Measurements from ENCODE around the gene KRT85.

- TF ChIP-seq CTCF (IDR thresholded peaks at IDR 0.05; ENCODE audit: borderline replicate concordance, extremely low read depth, low read length, poor library complexity, severe bottlenecking) (no peak), EZH2 (IDR thresholded peaks at IDR 0.05; ENCODE audit: borderline replicate concordance, low read depth, low read length, severe bottlenecking) (no peak)
Measured at GRCh38 chr12:52379536-52379935, 12.3 kb upstream of the KRT85 start.
